ENCODE measurements around the gene SPATS2.

Gene SPATS2

DNA sequence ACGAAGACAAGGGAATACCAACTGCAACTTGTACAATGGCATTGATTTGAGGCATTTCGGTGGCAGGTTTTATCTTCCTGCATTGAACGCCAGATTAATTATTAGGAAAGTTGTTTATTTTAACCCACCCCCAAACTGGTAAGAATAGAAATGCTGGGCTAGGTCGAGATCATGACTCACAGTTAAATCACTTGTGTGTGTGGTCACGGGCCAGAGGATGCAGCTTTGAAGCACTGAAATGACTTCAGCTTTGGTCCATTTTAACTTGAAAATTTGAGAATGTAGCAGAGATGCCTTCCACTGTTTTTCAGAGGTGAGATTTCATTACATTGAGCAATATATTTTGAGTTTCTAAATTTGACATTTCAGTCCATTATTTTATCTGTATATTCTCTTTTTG is 148.0 kb downstream of the SPATS2 start:
- no peak overlapping the region for H3K4me2 ChIP-seq (ENCODE audit: low read length)

DNA sequence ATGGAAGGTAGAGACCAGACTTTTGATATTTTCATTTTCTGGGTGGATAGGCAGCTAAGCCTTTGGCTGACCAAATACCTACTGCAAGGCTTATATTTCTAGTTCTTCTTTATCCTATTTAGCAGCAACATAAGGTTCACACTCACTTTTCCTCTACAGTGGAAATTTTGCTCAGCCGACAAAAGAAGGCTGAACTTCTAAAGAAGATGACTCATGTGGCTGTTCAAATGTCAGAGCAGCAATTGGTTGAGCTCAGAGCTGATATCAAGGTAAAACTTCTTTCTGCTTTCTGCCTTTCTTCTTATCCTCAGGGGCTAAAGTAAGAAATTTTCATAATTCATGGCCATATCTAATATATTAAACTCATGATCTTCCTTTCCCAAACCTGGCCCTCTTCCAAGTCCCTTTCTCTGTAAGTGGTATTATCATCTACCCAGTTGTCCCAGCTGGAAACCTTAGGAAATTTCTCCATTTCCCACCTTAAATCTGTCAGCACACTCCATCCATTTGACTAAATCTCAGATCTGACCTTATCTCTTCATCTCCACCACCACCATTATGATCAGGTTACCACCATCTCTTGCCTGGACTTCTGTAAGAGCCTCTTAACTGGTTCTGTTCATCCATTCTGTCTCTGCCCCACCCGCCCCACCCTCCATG is 151.8 kb downstream of the SPATS2 start:
- peaks cover 22% of the 10 kb centered on the region for H3K4me1 ChIP-seq (ENCODE audit: control insufficient read depth, low read length)
- H3K79me2 ChIP-seq (ENCODE audit: control insufficient read depth, low read length): no peaks in the 10 kb centered on the region
- H3K27me3 ChIP-seq (ENCODE audit: control insufficient read depth, low read length): no peaks in the 10 kb centered on the region
- H4K20me1 ChIP-seq (ENCODE audit: control insufficient read depth, insufficient read depth, low read depth, low read length): no peaks in the 10 kb centered on the region
- TF ChIP-seq, protein P1, sequence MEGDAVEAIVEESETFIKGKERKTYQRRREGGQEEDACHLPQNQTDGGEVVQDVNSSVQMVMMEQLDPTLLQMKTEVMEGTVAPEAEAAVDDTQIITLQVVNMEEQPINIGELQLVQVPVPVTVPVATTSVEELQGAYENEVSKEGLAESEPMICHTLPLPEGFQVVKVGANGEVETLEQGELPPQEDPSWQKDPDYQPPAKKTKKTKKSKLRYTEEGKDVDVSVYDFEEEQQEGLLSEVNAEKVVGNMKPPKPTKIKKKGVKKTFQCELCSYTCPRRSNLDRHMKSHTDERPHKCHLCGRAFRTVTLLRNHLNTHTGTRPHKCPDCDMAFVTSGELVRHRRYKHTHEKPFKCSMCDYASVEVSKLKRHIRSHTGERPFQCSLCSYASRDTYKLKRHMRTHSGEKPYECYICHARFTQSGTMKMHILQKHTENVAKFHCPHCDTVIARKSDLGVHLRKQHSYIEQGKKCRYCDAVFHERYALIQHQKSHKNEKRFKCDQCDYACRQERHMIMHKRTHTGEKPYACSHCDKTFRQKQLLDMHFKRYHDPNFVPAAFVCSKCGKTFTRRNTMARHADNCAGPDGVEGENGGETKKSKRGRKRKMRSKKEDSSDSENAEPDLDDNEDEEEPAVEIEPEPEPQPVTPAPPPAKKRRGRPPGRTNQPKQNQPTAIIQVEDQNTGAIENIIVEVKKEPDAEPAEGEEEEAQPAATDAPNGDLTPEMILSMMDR (IDR thresholded peaks at IDR 0.05; ENCODE audit: low read depth, low read length, poor library complexity, severe bottlenecking): no peak
- no peak for TF ChIP-seq EZH2phosphoT487 (IDR thresholded peaks at IDR 0.05; ENCODE audit: borderline replicate concordance, low read length)
- H3K9me3 ChIP-seq (ENCODE audit: control insufficient read depth, insufficient read depth, low read length): no peaks in the 10 kb centered on the region
- peaks cover 13% of the 10 kb centered on the region for H3K36me3 ChIP-seq (ENCODE audit: control insufficient read depth, low read length)
- H3K4me3 ChIP-seq (ENCODE audit: low read length): no peak overlapping the region
- H3K4me2 ChIP-seq (ENCODE audit: low read length): no peak overlapping the region
- H3K27ac ChIP-seq (ENCODE audit: low read depth, low read length): no peak overlapping the region
- H3K9me2 ChIP-seq (replicated peaks; ENCODE audit: control insufficient read depth, low read length): no peaks in the 10 kb centered on the region
- peaks cover 12% of the 10 kb centered on the region for H3F3A ChIP-seq (ENCODE audit: control insufficient read depth, insufficient read depth)

More for the DNA sequence above, 148.0 kb downstream of the SPATS2 start:
- H3K36me3 ChIP-seq (ENCODE audit: control insufficient read depth, low read length): peaks cover 4% of the 10 kb centered on the region; the same call in 1 of the 2 replicates
- H3F3A ChIP-seq (ENCODE audit: control insufficient read depth, insufficient read depth): peaks cover 7% of the 10 kb centered on the region; the same call in 1 of the 2 replicates
- no peaks in the 10 kb centered on the region for H3K9me2 ChIP-seq (replicated peaks; ENCODE audit: control insufficient read depth, low read length)
- TF ChIP-seq EZH2phosphoT487 (IDR thresholded peaks at IDR 0.05; ENCODE audit: borderline replicate concordance, low read length): no peak
- TF ChIP-seq, protein P1 (IDR thresholded peaks at IDR 0.05; ENCODE audit: low read depth, low read length, poor library complexity, severe bottlenecking): no peak
- H3K27ac ChIP-seq (ENCODE audit: low read depth, low read length): no peak overlapping the region
- no peaks in the 10 kb centered on the region for H3K27me3 ChIP-seq (ENCODE audit: control insufficient read depth, low read length)
- H4K20me1 ChIP-seq (ENCODE audit: control insufficient read depth, insufficient read depth, low read depth, low read length): no peaks in the 10 kb centered on the region
- no peaks in the 10 kb centered on the region for H3K79me2 ChIP-seq (ENCODE audit: control insufficient read depth, low read length)
- peaks cover 4% of the 10 kb centered on the region; the same call in 1 of the 2 replicates for H3K4me1 ChIP-seq (ENCODE audit: control insufficient read depth, low read length)
- no peak overlapping the region for H3K4me3 ChIP-seq (ENCODE audit: low read length)
- H3K9me3 ChIP-seq (ENCODE audit: control insufficient read depth, insufficient read depth, low read length): no peaks in the 10 kb centered on the region

DNA sequence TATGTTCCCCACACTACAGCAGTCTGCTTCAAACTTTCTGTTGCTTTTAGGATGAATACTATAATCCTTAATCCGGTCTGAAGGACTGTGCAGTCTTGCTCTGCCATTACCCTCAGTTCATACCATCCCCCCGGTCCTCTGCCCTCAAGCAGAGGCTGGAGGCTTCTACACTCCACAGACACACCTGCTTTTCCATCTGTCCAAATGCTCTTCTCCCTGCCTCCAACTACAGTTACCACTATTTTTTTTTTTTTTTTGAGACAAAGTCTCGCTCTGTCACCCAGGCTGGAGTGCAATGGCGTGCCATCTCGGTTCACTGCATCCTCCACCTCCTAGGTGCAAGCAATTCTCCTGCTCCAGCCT is 152.3 kb downstream of the SPATS2 start:
- H4K20me1 ChIP-seq (ENCODE audit: control insufficient read depth, insufficient read depth, low read depth, low read length): no peaks in the 10 kb centered on the region
- H3F3A ChIP-seq (ENCODE audit: control insufficient read depth, insufficient read depth): peaks cover 12% of the 10 kb centered on the region
- no peak for TF ChIP-seq EZH2phosphoT487 (IDR thresholded peaks at IDR 0.05; ENCODE audit: borderline replicate concordance, low read length)
- TF ChIP-seq, protein P1 (IDR thresholded peaks at IDR 0.05; ENCODE audit: low read depth, low read length, poor library complexity, severe bottlenecking): no peak
- H3K4me1 ChIP-seq (ENCODE audit: control insufficient read depth, low read length): peaks cover 22% of the 10 kb centered on the region
- no peaks in the 10 kb centered on the region for H3K9me2 ChIP-seq (replicated peaks; ENCODE audit: control insufficient read depth, low read length)
- peaks cover 14% of the 10 kb centered on the region for H3K36me3 ChIP-seq (ENCODE audit: control insufficient read depth, low read length)
- no peaks in the 10 kb centered on the region for H3K27me3 ChIP-seq (ENCODE audit: control insufficient read depth, low read length)
- H3K4me2 ChIP-seq (ENCODE audit: low read length): no peak overlapping the region
- no peak overlapping the region for H3K4me3 ChIP-seq (ENCODE audit: low read length)
- H3K27ac ChIP-seq (ENCODE audit: low read depth, low read length): no peak overlapping the region
- H3K9me3 ChIP-seq (ENCODE audit: control insufficient read depth, insufficient read depth, low read length): no peaks in the 10 kb centered on the region
- no peaks in the 10 kb centered on the region for H3K79me2 ChIP-seq (ENCODE audit: control insufficient read depth, low read length)
